HK-2 (cell line): ENCODE results near the gene GNAO1.

ENCODE experiments used
- DNase-seq: peaks from one replicate; pipeline ENCODE4 v3.0.0-alpha.2; 2018; ENCODE audit not compliant: unreplicated experiment

The GNAO1 gene

GRCh38 chr16:56311208-56312027, 120.1 kb downstream of the GNAO1 start:
- no peak for DNase-seq

- no peak for DNase-seq
Observed at GRCh38 chr16:56312028-56312300, 120.7 kb downstream of the GNAO1 start.

GRCh38 chr16:56312556-56312955, 121.3 kb downstream of the GNAO1 start:
- DNase-seq: no peak

GRCh38 chr16:56314244-56314850, 123.1 kb downstream of the GNAO1 start:
- no peak for DNase-seq

- DNase-seq: no peak
Observed at GRCh38 chr16:56315955-56316354, 124.7 kb downstream of the GNAO1 start.

GRCh38 chr16:56316545-56316944, 125.3 kb downstream of the GNAO1 start:
- DNase-seq: no peak

- DNase-seq: peak; percentile 70
Observed at GRCh38 chr16:56317998-56318826, 126.9 kb downstream of the GNAO1 start.

- no peak for DNase-seq
Observed at GRCh38 chr16:56318827-56319140, 127.5 kb downstream of the GNAO1 start.

GRCh38 chr16:56319376-56319775, 128.1 kb downstream of the GNAO1 start:
- DNase-seq: no peak

GRCh38 chr16:56320056-56320455, 128.8 kb downstream of the GNAO1 start:
- DNase-seq: no peak

- no peak for DNase-seq
Observed at GRCh38 chr16:56320811-56321558, 129.7 kb downstream of the GNAO1 start.

- no peak for DNase-seq
Observed at GRCh38 chr16:56321571-56321970, 130.3 kb downstream of the GNAO1 start.

- DNase-seq: peak; percentile 75
Observed at GRCh38 chr16:56324406-56324805, 133.1 kb downstream of the GNAO1 start.

- DNase-seq: no peak
Observed at GRCh38 chr16:56325956-56326355, 134.7 kb downstream of the GNAO1 start.

- DNase-seq: no peak
Observed at GRCh38 chr16:56327071-56327928, 136.0 kb downstream of the GNAO1 start.

- DNase-seq: no peak
Observed at GRCh38 chr16:56327929-56328258, 136.6 kb downstream of the GNAO1 start.

GRCh38 chr16:56328276-56329022, 137.2 kb downstream of the GNAO1 start:
- no peak for DNase-seq

- no peak for DNase-seq
Observed at GRCh38 chr16:56329887-56330286, 138.6 kb downstream of the GNAO1 start.

- DNase-seq: no peak
Observed at GRCh38 chr16:56330476-56330875, 139.2 kb downstream of the GNAO1 start.

GRCh38 chr16:56331399-56331798, 140.1 kb downstream of the GNAO1 start:
- DNase-seq: no peak

GRCh38 chr16:56331915-56332314, 140.6 kb downstream of the GNAO1 start:
- DNase-seq: no peak
